MM.1S (cell line): ENCODE data around the gene ABHD15.

Source experiments
- EZH2 ChIP-seq: fragments of 300-600 bp; sonication (generic); optimal IDR thresholded peaks from 2 replicates; pipeline ENCODE3; 2017; ENCODE audit warnings: low read depth, mild to moderate bottlenecking, antibody characterized with exemption, low read length, mixed read lengths
- EZH2phosphoT487 ChIP-seq: fragments of 300-600 bp; sonication (generic); IDR thresholded peaks from 2 replicates; pipeline ENCODE4 v1.6.1; 2018; ENCODE audit warnings: antibody characterized with exemption, low read length
- TF ChIP-seq, protein P1 (sequence below): fragments of 300-600 bp; sonication (generic); IDR thresholded peaks from 2 replicates; pipeline ENCODE4 v1.5.1; 2016; ENCODE audit warnings: antibody characterized with exemption, low read length, mixed read lengths

DNA sequence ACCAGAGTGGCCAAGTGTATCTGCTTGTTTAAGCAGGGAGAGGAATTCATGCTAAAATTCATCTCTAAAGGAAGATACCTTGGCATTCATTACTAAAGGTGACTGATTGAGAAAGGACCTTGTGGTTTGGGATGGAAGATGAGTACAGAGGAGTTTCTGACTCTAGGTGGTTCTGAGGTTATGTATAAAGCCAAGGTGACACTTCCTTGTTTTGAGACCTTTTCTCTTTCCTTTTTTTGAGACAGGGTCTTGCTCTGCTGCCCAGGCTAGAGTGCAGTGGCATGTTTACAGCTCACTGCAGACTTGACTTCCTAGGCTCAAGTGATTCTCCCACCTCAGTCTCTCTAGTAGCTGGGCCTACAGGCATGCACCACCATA lies 9.1 kb downstream of the ABHD15 start:
- TF ChIP-seq, protein P1, sequence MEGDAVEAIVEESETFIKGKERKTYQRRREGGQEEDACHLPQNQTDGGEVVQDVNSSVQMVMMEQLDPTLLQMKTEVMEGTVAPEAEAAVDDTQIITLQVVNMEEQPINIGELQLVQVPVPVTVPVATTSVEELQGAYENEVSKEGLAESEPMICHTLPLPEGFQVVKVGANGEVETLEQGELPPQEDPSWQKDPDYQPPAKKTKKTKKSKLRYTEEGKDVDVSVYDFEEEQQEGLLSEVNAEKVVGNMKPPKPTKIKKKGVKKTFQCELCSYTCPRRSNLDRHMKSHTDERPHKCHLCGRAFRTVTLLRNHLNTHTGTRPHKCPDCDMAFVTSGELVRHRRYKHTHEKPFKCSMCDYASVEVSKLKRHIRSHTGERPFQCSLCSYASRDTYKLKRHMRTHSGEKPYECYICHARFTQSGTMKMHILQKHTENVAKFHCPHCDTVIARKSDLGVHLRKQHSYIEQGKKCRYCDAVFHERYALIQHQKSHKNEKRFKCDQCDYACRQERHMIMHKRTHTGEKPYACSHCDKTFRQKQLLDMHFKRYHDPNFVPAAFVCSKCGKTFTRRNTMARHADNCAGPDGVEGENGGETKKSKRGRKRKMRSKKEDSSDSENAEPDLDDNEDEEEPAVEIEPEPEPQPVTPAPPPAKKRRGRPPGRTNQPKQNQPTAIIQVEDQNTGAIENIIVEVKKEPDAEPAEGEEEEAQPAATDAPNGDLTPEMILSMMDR: no peak
- TF ChIP-seq EZH2 (no peak), EZH2phosphoT487 (no peak)
